Caco-2 (cell line): ENCODE data around the gene BANP. TPM values are rescaled to one million over a fixed set of nuclear protein-coding genes. Genes with fewer than 3 reads are reported as not detected.
"Not testable (repeated sequence)": the region's sequence is repeated elsewhere in the genome, so short reads cannot be mapped to it uniquely, and the experiment has no call there.

Experiments used
- BruUV-seq: library from RNA; stranded (reverse); fragments of 400-500 nt; replicated peaks from 2 replicates; lab custom pipeline; 2021; lab: Mats Ljungman, UMichigan
- CTCF ChIA-PET: fragments of 300-600 bp; sonication (Branson Sonifier 250); formaldehyde crosslinking; loops from one replicate; lab custom pipeline; 2022; ENCODE audit warnings: antibody characterized with exemption; lab: Charles Lee
- POLR2A ChIA-PET: fragments of 300-600 bp; sonication (Branson Sonifier 250); formaldehyde crosslinking; loops from one replicate; lab custom pipeline; 2022; ENCODE audit warnings: antibody characterized with exemption; lab: Charles Lee
- DNase-seq, 2 experiments: peaks; one replicate each; pipeline versions ENCODE4 v3.0.0 to v3.0.0-alpha.2; 2020 to 2022
- H3K27me3 ChIP-seq: replicated peaks from 2 replicates; pipeline ENCODE4 v1.6.0; 2011; ENCODE audit warnings: low read length; ENCODE audit not compliant: control insufficient read depth, insufficient read depth
- H3K36me3 ChIP-seq: 2 replicates; pipeline ENCODE4 v1.5.1; 2011; ENCODE audit warnings: low read length; ENCODE audit not compliant: control insufficient read depth, insufficient read depth
- H3K4me1 ChIP-seq: fragments of 250-450 bp; sonication (Bioruptor Pico); 2 replicates; pipeline ENCODE4 v1.5.1; 2020; ENCODE audit warnings: mild to moderate bottlenecking
- H3K4me3 ChIP-seq: 2 replicates; pipeline ENCODE4 v1.5.1; 2011; ENCODE audit warnings: low read depth, mild to moderate bottlenecking, control low read depth, low read length
- H3K9me3 ChIP-seq: fragments of 250-450 bp; sonication (Bioruptor Pico); 2 replicates; pipeline ENCODE4 v1.5.1; 2020; ENCODE audit warnings: mild to moderate bottlenecking, moderate library complexity
- H3K27ac Mint-ChIP-seq: one replicate; pipeline ENCODE4 v1.8.0; 2022; ENCODE audit warnings: mixed read lengths; ENCODE audit not compliant: unreplicated experiment
- H3K27me3 Mint-ChIP-seq: one replicate; pipeline ENCODE4 v1.8.0; 2022; ENCODE audit warnings: mixed read lengths; ENCODE audit not compliant: insufficient read depth, unreplicated experiment
- H3K36me3 Mint-ChIP-seq: one replicate; pipeline ENCODE4 v1.8.0; 2022; ENCODE audit warnings: mild to moderate bottlenecking, mixed read lengths; ENCODE audit not compliant: insufficient read depth, unreplicated experiment
- H3K4me1 Mint-ChIP-seq: one replicate; pipeline ENCODE4 v1.8.0; 2022; ENCODE audit warnings: low read depth, mixed read lengths; ENCODE audit not compliant: unreplicated experiment
- H3K4me3 Mint-ChIP-seq: one replicate; pipeline ENCODE4 v1.8.0; 2022; ENCODE audit warnings: mild to moderate bottlenecking, moderate library complexity, mixed read lengths; ENCODE audit not compliant: unreplicated experiment
- H3K9me3 Mint-ChIP-seq: one replicate; pipeline ENCODE4 v1.8.0; 2022; ENCODE audit warnings: mixed read lengths; ENCODE audit not compliant: unreplicated experiment
- intact Hi-C: fragments of 100-400 bp; cut with micrococcal nuclease; formaldehyde crosslinking; loops from one replicate; pipeline ENCODE4 v1.10.0; 2022; ENCODE audit not compliant: unreplicated experiment
- total RNA-seq: library from RNA; stranded (reverse); gene quantifications from 2 replicates; pipeline ENCODE4 v1.2.3, GENCODE V29; 2022
- TF ChIP-seq, protein P1 (sequence below), 2 experiments: fragments of 200-600 bp in 1 of 2; IDR thresholded peaks; 1 replicate in 1 of 2; 2 replicates in 1 of 2; pipeline versions ENCODE4 v1.5.1 to v1.8.0; 2011 to 2022; ENCODE audit warnings: antibody characterized with exemption in 1 of 2, control low read depth in 1 of 2, inconsistent platforms in 1 of 2, low read depth in 1 of 2, low read length in 1 of 2, mild to moderate bottlenecking in 1 of 2, moderate library complexity in 1 of 2; ENCODE audit not compliant: insufficient read depth in 1 of 2, severe bottlenecking in 1 of 2, unreplicated experiment in 1 of 2

Gene BANP
- total RNA-seq, 1 experiment from 2014 or later, result 44.4 TPM

DNA sequence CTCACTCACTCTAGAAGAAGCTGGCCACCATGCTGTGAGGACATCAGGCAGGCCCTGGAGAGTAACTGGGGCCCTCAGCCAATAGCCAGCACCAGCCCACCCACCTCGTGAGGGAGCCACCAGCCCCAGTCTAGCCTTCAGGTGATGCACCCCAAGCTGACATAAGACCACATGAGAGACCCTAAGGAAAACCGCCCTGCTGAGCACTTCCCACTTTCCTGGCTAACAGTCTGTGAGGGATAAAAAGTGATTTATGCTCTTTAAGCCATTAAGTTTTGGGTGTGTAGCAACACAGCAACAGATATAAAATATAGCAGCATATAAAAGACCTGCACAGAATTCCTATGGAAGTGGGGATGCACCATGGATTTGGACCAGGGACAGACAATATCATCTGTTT, 145.4 kb downstream of the BANP start:
- H3K4me1 Mint-ChIP-seq, H3K9me3 Mint-ChIP-seq, BruUV-seq, H3K27me3 Mint-ChIP-seq, H3K27me3 ChIP-seq, intact Hi-C loops, POLR2A ChIA-PET, DNase-seq, CTCF ChIA-PET, H3K4me1 ChIP-seq, H3K4me3 Mint-ChIP-seq, H3K36me3 ChIP-seq, H3K4me3 ChIP-seq, H3K27ac Mint-ChIP-seq, H3K9me3 ChIP-seq, H3K36me3 Mint-ChIP-seq: not testable (repeated sequence)

DNA sequence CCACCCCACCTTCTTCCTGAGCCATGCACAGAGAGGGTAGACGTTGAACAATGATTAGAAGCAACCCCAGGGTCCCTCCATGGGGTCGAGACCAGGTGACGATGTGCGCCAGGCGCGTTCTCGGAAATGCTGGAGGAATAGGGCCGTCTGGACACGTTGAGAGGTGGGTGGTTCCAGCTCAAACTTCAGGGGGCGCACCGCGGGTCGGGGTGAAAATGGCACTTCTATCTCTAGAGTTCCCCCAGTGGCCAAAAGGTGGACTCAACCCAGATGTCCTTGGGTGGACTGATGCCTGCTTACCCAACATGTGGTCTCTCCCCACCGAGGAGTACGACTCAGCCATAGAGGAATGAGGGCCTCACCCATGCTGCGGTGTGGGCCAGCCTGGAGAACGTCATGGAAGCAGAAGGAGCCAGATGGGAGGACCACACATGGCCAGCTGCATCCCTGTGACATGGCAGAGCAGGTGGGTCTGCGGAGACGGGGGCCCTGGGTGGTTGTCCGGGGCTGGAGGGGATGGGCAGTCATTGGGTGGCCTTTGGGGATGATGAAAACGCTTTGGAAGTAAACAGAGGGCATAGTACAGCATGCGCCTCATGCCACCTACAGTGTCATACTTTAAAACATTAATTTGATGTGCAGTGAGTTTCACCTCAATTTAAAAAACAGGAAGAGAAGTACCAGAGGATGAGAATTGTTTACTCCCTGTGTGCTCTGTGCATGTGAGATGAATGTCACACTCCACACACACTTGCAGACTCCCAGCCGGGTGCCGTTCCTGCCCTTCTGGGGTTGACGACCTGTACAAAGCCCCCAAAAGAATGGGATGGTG, 147.7 kb downstream of the BANP start:
- BruUV-seq, H3K27me3 ChIP-seq, H3K4me3 ChIP-seq, H3K4me3 Mint-ChIP-seq, H3K4me1 ChIP-seq, H3K36me3 Mint-ChIP-seq, H3K27ac Mint-ChIP-seq, intact Hi-C loops, H3K36me3 ChIP-seq, POLR2A ChIA-PET, H3K4me1 Mint-ChIP-seq, H3K9me3 ChIP-seq, H3K9me3 Mint-ChIP-seq, H3K27me3 Mint-ChIP-seq, DNase-seq: not testable (repeated sequence)
- CTCF ChIA-PET, result interaction anchor here (0.7 kb wide), 1 partner anchor 14 kb away, joined by 3 read pairs; no protein-coding TSS in a partner anchor

DNA sequence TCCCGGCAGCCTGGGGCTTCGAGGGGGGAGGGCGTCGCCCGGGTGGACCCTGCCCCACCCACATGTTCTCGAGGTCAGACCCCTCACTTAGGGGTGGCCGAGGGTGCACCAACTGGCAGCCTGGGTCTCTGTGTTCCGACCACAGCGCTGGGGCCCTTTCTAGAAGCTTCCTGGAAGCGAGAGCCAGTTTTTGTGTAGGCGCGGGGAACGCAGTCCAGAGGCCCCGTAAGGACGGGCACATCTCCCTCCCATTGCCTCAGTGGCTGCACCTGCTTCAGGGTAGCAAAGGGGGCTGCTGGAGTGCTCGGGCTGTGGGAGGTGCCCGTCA, 148.3 kb downstream of the BANP start:
- CTCF ChIA-PET, result no interaction called here
- H3K36me3 Mint-ChIP-seq, result no peaks in the 10 kb centered on the region
- no peak for DNase-seq
- H3K27me3 Mint-ChIP-seq, result peaks cover 2% of the 10 kb centered on the region
- Histone ChIP-seq H3K4me1 (no peaks in the 10 kb centered on the region), H3K9me3 (peaks cover 7% of the 10 kb centered on the region; the same call in 1 of the 2 replicates), H3K4me3 (no peak overlapping the region), H3K27me3 (no peaks in the 10 kb centered on the region), H3K36me3 (no peaks in the 10 kb centered on the region)
- peaks cover 9% of the 10 kb centered on the region for H3K9me3 Mint-ChIP-seq
- H3K27ac Mint-ChIP-seq, result no peak overlapping the region
- H3K4me1 Mint-ChIP-seq, result no peaks in the 10 kb centered on the region
- POLR2A ChIA-PET, result no interaction called here
- TF ChIP-seq, protein P1, sequence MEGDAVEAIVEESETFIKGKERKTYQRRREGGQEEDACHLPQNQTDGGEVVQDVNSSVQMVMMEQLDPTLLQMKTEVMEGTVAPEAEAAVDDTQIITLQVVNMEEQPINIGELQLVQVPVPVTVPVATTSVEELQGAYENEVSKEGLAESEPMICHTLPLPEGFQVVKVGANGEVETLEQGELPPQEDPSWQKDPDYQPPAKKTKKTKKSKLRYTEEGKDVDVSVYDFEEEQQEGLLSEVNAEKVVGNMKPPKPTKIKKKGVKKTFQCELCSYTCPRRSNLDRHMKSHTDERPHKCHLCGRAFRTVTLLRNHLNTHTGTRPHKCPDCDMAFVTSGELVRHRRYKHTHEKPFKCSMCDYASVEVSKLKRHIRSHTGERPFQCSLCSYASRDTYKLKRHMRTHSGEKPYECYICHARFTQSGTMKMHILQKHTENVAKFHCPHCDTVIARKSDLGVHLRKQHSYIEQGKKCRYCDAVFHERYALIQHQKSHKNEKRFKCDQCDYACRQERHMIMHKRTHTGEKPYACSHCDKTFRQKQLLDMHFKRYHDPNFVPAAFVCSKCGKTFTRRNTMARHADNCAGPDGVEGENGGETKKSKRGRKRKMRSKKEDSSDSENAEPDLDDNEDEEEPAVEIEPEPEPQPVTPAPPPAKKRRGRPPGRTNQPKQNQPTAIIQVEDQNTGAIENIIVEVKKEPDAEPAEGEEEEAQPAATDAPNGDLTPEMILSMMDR (IDR thresholded peaks at IDR 0.05; ENCODE audit: insufficient read depth in 1 of 2, low read depth in 1 of 2, low read length in 1 of 2, severe bottlenecking in 1 of 2, unreplicated experiment in 1 of 2), result no peak
- intact Hi-C loops, result no loop called here
- BruUV-seq, result no TSS peak
- no peak overlapping the region for H3K4me3 Mint-ChIP-seq

DNA sequence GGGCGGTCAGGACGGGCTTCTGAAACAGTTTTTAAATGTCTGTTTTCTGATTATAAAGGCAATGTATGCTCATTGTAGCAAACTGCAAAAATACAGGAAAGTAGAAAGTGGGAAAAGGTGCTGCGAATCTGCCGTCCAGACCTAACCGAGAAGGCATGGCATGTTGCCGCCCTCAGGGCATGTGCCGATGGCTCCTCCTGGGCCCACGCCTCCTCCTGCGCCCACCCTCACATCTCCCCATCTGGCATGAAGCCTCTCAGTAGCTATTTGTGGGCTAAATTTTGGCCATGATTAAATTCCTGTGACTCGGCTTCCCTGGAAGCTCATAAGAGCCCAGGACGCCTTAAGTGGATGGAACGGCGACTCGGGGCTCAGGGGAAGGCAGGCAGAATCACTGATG, 148.7 kb downstream of the BANP start:
- POLR2A ChIA-PET, BruUV-seq, H3K4me1 ChIP-seq, H3K4me1 Mint-ChIP-seq, H3K9me3 ChIP-seq, H3K27ac Mint-ChIP-seq, H3K36me3 ChIP-seq, H3K4me3 Mint-ChIP-seq, H3K27me3 ChIP-seq, H3K36me3 Mint-ChIP-seq, CTCF ChIA-PET, H3K9me3 Mint-ChIP-seq, intact Hi-C loops, H3K27me3 Mint-ChIP-seq, DNase-seq, H3K4me3 ChIP-seq: not testable (repeated sequence)

DNA sequence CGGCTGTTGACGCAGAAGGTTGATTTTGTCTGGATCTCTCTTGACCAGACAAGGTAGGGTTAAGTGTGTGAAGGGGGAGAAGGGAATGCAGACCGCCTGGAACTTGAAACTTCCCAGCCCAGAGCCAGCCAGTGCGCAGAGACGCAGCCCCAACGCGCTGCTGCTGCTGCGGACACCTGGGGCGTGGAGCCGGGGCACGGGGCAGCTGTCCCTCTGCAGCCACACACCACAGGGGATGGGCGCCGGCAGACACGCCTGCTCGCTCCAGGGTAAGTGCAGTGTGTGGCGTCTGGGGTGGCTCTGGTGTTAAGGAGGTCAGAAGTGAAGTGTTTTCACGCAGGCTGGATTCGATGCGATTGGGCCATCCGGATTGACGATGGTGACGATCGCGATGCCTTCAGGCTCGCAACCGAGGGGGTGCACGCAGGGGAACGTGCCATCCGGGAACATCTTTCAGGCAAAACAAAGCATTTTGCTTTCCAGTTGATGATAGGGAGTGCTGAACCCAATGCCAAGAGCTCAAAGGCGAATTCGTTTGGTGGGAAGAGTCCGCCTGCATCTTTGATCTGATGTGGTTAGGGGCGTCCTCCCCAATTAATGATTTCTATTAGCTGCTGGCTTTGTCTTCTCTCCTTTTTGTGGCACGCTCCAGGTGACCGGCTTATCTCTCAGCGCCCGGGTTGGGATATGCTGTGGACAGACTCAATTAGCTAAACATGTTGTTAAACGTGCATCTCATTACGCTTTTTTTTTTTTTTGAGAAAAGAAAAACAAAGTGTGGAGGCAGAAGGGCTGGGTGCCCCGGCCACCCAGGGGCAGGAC, 149.8 kb downstream of the BANP start:
- CTCF ChIA-PET, POLR2A ChIA-PET, H3K4me3 ChIP-seq, H3K36me3 ChIP-seq, DNase-seq, H3K27ac Mint-ChIP-seq, H3K4me1 Mint-ChIP-seq, H3K9me3 ChIP-seq, intact Hi-C loops, H3K36me3 Mint-ChIP-seq, H3K27me3 ChIP-seq, H3K9me3 Mint-ChIP-seq, H3K4me1 ChIP-seq, BruUV-seq, H3K27me3 Mint-ChIP-seq: not testable (repeated sequence)
- peak overlapping the region; percentile 18 for H3K4me3 Mint-ChIP-seq

DNA sequence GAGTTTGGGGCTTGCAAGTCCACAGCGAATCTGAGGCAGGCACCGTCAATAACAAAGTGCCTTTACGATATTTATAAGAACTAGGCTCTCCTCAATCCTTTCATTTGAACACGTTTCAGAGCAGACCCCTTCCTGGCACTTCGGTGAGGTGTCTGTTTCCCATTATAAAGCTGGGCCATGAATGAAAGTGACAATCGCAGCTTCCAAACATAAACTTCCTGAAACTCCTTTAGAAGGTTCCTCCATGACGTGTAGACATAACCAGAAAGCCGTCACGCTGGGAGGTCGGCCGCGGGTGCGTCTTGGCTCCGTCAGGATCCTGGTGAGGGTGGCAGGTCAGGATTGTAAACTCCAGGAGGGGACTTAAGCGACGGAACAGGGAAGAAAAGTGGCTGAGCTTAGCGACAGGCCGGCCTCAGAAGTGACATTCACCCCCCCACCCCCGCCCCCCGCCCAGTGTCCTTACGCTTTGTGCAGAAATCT, 150.4 kb downstream of the BANP start:
- H3K36me3 Mint-ChIP-seq, DNase-seq, H3K4me1 Mint-ChIP-seq, H3K36me3 ChIP-seq, H3K27me3 Mint-ChIP-seq, H3K4me3 ChIP-seq, H3K27ac Mint-ChIP-seq, H3K9me3 ChIP-seq, CTCF ChIA-PET, H3K4me3 Mint-ChIP-seq, BruUV-seq, H3K4me1 ChIP-seq, intact Hi-C loops, H3K9me3 Mint-ChIP-seq, POLR2A ChIA-PET, H3K27me3 ChIP-seq: not testable (repeated sequence)
